ENCODE results near the gene ARL5B.

DNA sequence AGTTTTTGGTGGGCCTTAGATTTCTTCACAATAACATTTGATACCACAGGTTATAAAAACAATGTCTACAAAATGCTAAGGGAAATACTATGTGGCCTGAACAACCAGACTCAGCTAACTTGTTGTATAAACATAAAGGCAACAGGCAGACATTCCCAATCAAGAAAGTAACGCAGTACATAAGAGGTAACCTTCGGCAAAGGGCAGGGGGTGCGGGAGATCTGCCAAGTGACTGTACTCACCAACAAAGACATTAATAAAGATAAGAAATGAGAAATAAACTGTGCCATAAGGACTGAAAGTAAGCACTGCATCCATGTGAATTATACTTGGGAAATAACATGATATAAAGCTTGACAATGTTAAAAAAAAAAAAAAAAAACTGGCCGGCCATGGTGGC lies 23.2 kb upstream of the ARL5B start:
- TF ChIP-seq CTCF (IDR thresholded peaks at IDR 0.05; ENCODE audit: low read length) (no peak), EZH2 (IDR thresholded peaks at IDR 0.05; ENCODE audit: borderline replicate concordance, low read length) (no peak)
